ENCODE results near the gene DHX29. TPM values are rescaled to one million over a fixed set of nuclear protein-coding genes. Genes with fewer than 3 reads are reported as not detected.

DHX29 gene
- total RNA-seq, 1 experiment from 2014 or later: 24.3 TPM

- TF ChIP-seq, protein P1, sequence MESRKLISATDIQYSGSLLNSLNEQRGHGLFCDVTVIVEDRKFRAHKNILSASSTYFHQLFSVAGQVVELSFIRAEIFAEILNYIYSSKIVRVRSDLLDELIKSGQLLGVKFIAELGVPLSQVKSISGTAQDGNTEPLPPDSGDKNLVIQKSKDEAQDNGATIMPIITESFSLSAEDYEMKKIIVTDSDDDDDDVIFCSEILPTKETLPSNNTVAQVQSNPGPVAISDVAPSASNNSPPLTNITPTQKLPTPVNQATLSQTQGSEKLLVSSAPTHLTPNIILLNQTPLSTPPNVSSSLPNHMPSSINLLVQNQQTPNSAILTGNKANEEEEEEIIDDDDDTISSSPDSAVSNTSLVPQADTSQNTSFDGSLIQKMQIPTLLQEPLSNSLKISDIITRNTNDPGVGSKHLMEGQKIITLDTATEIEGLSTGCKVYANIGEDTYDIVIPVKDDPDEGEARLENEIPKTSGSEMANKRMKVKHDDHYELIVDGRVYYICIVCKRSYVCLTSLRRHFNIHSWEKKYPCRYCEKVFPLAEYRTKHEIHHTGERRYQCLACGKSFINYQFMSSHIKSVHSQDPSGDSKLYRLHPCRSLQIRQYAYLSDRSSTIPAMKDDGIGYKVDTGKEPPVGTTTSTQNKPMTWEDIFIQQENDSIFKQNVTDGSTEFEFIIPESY (IDR thresholded peaks at IDR 0.05; ENCODE audit: extremely low read depth, insufficient replicate concordance, low read length): no peak
These were observed 2.9 kb downstream of the DHX29 start (continued) for GRCh38 chr5:55304584-55304983.

- Histone ChIP-seq H3K36me3 (ENCODE audit: control insufficient read depth in 1 of 2, insufficient read depth in 2 of 2, low read length in 2 of 2) (peaks cover 0 to 14% of the 10 kb centered on the region in 2 experiments; a peak in 1 of 4 replicates), H3K9me2 (ENCODE audit: insufficient read depth) (no peaks in the 10 kb centered on the region), H2AFZ (ENCODE audit: low read depth, low read length, poor library complexity, severe bottlenecking) (no peak overlapping the region), H3K4me2 (ENCODE audit: low read length) (no peak overlapping the region), H3K79me2 (ENCODE audit: insufficient read depth, low read length) (peaks cover 89% of the 10 kb centered on the region), H3K27me3 (ENCODE audit: insufficient read depth, low read length) (no peaks in the 10 kb centered on the region), H3K4me1 (ENCODE audit: control insufficient read depth in 1 of 2, insufficient read depth in 2 of 2, low read length in 2 of 2) (peaks cover 7 to 8% of the 10 kb centered on the region in 2 experiments; a peak in 3 of 4 replicates), H3K9me3 (ENCODE audit: control insufficient read depth in 1 of 2, insufficient read depth in 1 of 2, low read depth in 1 of 2, low read length in 2 of 2) (peaks cover 3 to 10% of the 10 kb centered on the region in 2 experiments; a peak in 2 of 4 replicates), H3K27ac (ENCODE audit: low read depth, low read length) (no peak overlapping the region), H4K20me1 (ENCODE audit: insufficient read depth) (no peaks in the 10 kb centered on the region), H3K4me3 (replicated peaks in 1 of 2; ENCODE audit: low read depth in 1 of 2, low read length in 2 of 2) (no peak overlapping the region), H3K9ac (ENCODE audit: low read length) (no peak overlapping the region)
- DNase-seq (ENCODE audit: low read depth, low spot score) (no peak), ATAC-seq (no peak)
- RAD21 ChIA-PET (ENCODE audit: low non-redundant PET in 1 of 2, low total read pairs in 2 of 2, uncharacterized antibody in 2 of 2, unreplicated experiment in 2 of 2): interaction anchor here in 1 of 2 experiments (0.6 kb wide), 1 partner anchor 232 kb away, joined by 3 read pairs; no protein-coding TSS in a partner anchor
- CTCF ChIA-PET: no interaction called here
- no TSS peak for BruUV-seq (replicated peaks)
- intact Hi-C loops (cut with micrococcal nuclease): loop anchor here (10.0 kb wide), 1 partner anchor 1052 kb away; no protein-coding TSS in a partner anchor
- POLR2A ChIA-PET: no interaction called here
- TF ChIP-seq FOSL1 (IDR thresholded peaks at IDR 0.05; ENCODE audit: low read depth) (no peak), TCF7L2 (IDR thresholded peaks at IDR 0.05; ENCODE audit: borderline replicate concordance, extremely low read depth, insufficient read depth, insufficient read length) (no peak), EGR1 (IDR thresholded peaks at IDR 0.05; ENCODE audit: low read depth) (no peak), ZNF274 (IDR thresholded peaks at IDR 0.05; ENCODE audit: low read depth, low read length) (no peak), SP1 (IDR thresholded peaks at IDR 0.05; ENCODE audit: low read depth) (no peak), ZFX (IDR thresholded peaks at IDR 0.05) (no peak), ELF1 (IDR thresholded peaks at IDR 0.05; ENCODE audit: borderline replicate concordance, low read depth) (no peak), YY1 (IDR thresholded peaks at IDR 0.05; ENCODE audit: extremely low read depth, insufficient replicate concordance, low read depth, low read length) (no peak), CEBPB (IDR thresholded peaks at IDR 0.05; ENCODE audit: low read depth) (no peak), SRF (IDR thresholded peaks at IDR 0.05; ENCODE audit: low read depth) (no peak), RAD21 (IDR thresholded peaks at IDR 0.05; ENCODE audit: low read depth) (no peak), CBX3 (IDR thresholded peaks at IDR 0.05; ENCODE audit: low read depth) (no peak), REST (IDR thresholded peaks at IDR 0.05; ENCODE audit: low read depth) (no peak)
- TF ChIP-seq, protein P1 (IDR thresholded peaks at IDR 0.05; ENCODE audit: extremely low read depth, insufficient replicate concordance, low read length): no peak
- TF ChIP-seq, protein P2, sequence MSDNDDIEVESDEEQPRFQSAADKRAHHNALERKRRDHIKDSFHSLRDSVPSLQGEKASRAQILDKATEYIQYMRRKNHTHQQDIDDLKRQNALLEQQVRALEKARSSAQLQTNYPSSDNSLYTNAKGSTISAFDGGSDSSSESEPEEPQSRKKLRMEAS (IDR thresholded peaks at IDR 0.05): no peak
These were observed 4.2 kb downstream of the DHX29 start for GRCh38 chr5:55303238-55303690.

All from HCT116 (cell line).